A172 (cell line): ENCODE measurements around the gene CSNK1E. TPM values are rescaled to one million over a fixed set of nuclear protein-coding genes. Genes with fewer than 3 reads are reported as not detected.
A peak's percentile ranks its signal among the peaks of the same experiment; 100 is the strongest.

ENCODE experiments used
- DNase-seq: peaks from one replicate; pipeline ENCODE4 v3.0.0-alpha.2; 2015; ENCODE audit warnings: low spot score
- total RNA-seq: library from RNA; depleted of rRNA; stranded (reverse); fragments of >200 nt; shearing (Covaris generic); gene quantifications from 2 replicates; pipeline ENCODE4 v1.2.3, GENCODE V29; 2014; rRNA removed

Gene CSNK1E
- total RNA-seq, 1 experiment from 2014 or later: 61.3 TPM

- DNase-seq: no peak
Measured at GRCh38 chr22:38249803-38250642, 67.2 kb downstream of the CSNK1E start.

GRCh38 chr22:38249301-38249700 lies 67.9 kb downstream of the CSNK1E start:
- no peak for DNase-seq

- DNase-seq: no peak
Measured at GRCh38 chr22:38248280-38248679, 69.0 kb downstream of the CSNK1E start.

GRCh38 chr22:38247713-38248112 lies 69.5 kb downstream of the CSNK1E start:
- DNase-seq: no peak

- DNase-seq: no peak
Measured at GRCh38 chr22:38246692-38247091, 70.5 kb downstream of the CSNK1E start.

GRCh38 chr22:38246046-38246658 lies 71.1 kb downstream of the CSNK1E start:
- no peak for DNase-seq

- no peak for DNase-seq
Measured at GRCh38 chr22:38244106-38244505, 73.1 kb downstream of the CSNK1E start.

- peak; percentile 35 for DNase-seq
Measured at GRCh38 chr22:38243007-38243765, 74.0 kb downstream of the CSNK1E start.

- DNase-seq: peak; percentile 82
Measured at GRCh38 chr22:38240734-38241252, 76.4 kb downstream of the CSNK1E start.

Other genes with a start within 250 kb of the CSNK1E start
- gene SLC16A8, start 233.2 kb downstream of the CSNK1E start, total RNA-seq: not detected in 2 replicates
- gene BAIAP2L2, start 206.7 kb downstream of the CSNK1E start, total RNA-seq: not detected in 2 replicates
- gene PLA2G6, start 135.6 kb downstream of the CSNK1E start, total RNA-seq: 6.2 and 10.1 TPM in 2 replicates
- 4.7 and 9.9 TPM in 2 replicates for gene MAFF, start 115.4 kb downstream of the CSNK1E start, total RNA-seq
- 21.5 and 33.8 TPM in 2 replicates for gene TMEM184B, start 44.4 kb downstream of the CSNK1E start, total RNA-seq
- gene KCNJ4, start 137.8 kb upstream of the CSNK1E start, total RNA-seq: 0.31 TPM in 1 of 2 replicates, not detected in the other
- gene KDELR3, start 150.7 kb upstream of the CSNK1E start, total RNA-seq: 18.4 and 24.4 TPM in 2 replicates
- gene DDX17, start 188.9 kb upstream of the CSNK1E start, total RNA-seq: 241 and 273 TPM in 2 replicates